HTERT RPE-1 (cell line): ENCODE measurements around the gene ZNF460.
"Not testable (repeated sequence)": the region's sequence is repeated elsewhere in the genome, so short reads cannot be mapped to it uniquely, and the experiment has no call there.

ENCODE experiments used
- in situ Hi-C: fragments of 300-500 bp; cut with MboI; formaldehyde crosslinking; loops from 4 replicates; pipeline ENCODE4 v1.14.3; 2020; ENCODE audit warnings: low sequenced_read_pairs

The ZNF460 gene

GRCh38 chr19:57280165-57280961 lies at the start of gene ZNF460:
Gene ZNF460 (plus strand): TSS chr19:57280485. CDS start chr19:57280807, 322 bp downstream.
- in situ Hi-C loops = no loop called here

GRCh38 chr19:57231686-57232085 lies 48.6 kb upstream of the ZNF460 start:
- in situ Hi-C loops = no loop called here

GRCh38 chr19:57233207-57233606 lies 47.1 kb upstream of the ZNF460 start:
- in situ Hi-C loops = no loop called here

- in situ Hi-C loops = no loop called here
These were observed 40.3 kb upstream of the ZNF460 start for GRCh38 chr19:57239982-57240310.

GRCh38 chr19:57240311-57241090 lies 39.8 kb upstream of the ZNF460 start, which contains the start of gene ZNF805:
Gene ZNF805 (plus strand): TSS chr19:57240632. CDS start chr19:57240892, 260 bp downstream.
- in situ Hi-C loops = no loop called here

GRCh38 chr19:57241176-57241575 lies 39.1 kb upstream of the ZNF460 start:
- in situ Hi-C loops = no loop called here

DNA sequence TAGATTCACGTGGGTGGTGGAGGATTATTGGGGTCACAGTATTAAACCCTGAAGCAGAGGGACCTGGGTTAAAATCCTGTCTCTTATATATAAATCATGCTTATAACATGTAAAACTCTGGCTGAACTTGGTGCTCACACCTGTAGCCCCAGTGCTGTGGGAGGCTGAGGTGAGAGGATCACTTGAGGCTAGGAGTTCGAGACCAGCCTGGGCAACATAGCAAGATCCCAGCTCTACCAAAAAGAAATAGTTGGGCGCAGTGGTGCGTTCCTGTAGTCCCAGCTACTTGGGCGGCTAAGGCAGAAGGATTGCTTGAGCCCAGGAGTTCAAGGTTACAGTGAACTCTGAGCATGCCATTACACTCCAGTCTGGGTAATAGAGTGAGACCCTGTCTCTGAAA lies 37.5 kb upstream of the ZNF460 start:
- in situ Hi-C loops = no loop called here

DNA sequence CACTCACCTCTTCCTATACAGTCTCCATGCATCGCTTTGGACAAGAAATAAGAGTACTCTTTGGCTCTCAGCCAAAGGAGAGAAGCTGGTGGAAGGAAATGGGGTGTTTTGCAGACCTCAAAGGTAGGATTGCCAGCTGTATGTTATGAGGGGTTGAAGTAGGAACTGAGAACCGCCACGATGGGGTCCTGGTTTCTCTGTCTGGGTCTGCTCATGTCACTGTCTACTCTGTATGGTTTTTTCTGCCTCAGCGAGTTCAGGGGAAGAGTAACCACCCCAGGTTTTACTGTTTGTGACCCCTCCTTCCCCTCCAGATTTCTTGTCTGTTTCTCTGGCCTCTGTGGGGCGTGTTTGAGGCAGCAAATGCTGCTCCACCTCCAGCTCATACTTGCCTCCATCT lies 35.8 kb upstream of the ZNF460 start:
- in situ Hi-C loops = no loop called here

DNA sequence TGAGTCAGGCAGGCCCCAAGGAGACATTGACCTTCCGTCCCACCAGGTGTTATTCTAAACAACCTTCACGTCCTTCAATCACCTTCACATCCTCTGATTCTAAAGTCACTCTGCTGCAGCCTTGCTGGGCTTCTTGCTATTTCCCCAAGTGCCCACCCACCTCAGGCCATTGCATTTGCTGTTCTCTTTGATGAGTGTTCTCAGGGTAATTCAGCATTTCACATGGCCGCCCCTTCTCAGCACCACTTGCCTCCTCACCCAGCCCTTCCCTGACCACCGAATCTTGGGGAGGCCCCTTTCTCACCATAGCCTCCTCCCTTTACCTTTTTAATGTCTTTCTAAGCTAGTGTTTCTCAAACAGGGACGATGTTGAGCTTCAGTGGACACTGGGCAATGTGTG lies 35.2 kb upstream of the ZNF460 start:
- in situ Hi-C loops = no loop called here

GRCh38 chr19:57245959-57246358 lies 34.3 kb upstream of the ZNF460 start:
- in situ Hi-C loops = no loop called here

DNA sequence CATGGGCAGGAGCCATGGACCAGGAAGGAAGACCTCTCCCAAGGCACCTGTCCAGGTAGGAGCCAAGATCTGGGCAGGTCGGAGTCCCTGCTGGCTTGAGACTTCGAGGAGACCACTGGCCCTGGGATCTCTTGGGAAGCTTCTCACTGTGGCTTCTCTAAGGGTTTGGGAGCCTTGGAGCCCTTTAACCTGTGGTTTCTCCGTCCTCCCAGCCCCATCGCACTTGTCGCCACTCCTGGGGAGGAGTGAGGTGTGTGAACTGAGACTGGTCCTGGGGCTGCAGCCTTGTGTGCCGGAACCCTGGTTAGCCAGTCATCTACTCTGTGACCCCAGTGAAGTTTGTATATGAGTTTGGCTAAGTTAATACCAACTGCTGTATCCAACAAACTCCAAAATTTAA lies 31.6 kb upstream of the ZNF460 start:
- in situ Hi-C loops = no loop called here

GRCh38 chr19:57249329-57249728 lies 31.0 kb upstream of the ZNF460 start:
- in situ Hi-C loops = no loop called here

- in situ Hi-C loops = not testable (repeated sequence)
These were observed 26.5 kb upstream of the ZNF460 start for GRCh38 chr19:57253767-57254166.

DNA sequence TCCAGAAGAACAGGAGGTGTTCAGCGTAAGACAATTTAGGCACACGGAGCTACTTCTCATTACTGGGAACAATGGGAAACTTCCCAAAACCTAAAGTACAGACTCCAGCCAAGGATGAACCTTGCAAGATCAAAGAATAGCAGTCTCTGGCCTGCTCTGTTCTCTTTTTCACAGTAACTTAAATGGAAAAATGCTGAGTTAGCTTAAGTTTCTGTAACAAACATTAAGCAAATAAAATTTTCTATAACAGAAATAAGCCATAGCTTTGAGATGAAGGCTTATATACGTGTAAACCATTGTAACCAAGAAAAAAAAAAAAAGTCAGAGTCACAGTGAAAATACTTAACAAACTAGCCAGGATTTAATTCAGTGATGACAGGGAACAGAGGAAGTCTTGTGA lies 18.2 kb upstream of the ZNF460 start:
- in situ Hi-C loops = no loop called here

DNA sequence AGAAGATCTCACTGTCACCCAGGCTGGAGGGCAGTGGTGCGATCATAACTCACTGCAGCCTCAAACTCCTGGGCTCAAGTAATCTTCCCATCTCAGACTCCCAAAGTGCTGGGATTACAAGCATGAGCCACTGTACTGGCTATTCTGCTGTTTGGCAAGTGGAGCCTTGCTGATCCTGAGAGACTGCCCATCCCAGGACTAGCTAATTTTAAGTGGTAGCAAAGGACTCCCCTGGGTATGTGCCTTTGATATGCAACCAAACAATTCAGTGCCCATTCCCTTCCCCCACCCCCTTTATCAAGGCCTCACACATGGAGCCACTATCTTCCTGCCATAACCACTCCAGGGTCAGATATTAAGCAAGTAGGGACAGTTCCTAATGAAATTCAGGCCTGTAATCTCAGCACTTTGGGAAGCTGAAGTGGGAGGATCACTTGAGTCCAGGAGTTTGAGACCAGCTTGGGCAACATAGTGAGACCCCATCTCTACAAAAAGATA lies 17.0 kb upstream of the ZNF460 start:
- in situ Hi-C loops = no loop called here

DNA sequence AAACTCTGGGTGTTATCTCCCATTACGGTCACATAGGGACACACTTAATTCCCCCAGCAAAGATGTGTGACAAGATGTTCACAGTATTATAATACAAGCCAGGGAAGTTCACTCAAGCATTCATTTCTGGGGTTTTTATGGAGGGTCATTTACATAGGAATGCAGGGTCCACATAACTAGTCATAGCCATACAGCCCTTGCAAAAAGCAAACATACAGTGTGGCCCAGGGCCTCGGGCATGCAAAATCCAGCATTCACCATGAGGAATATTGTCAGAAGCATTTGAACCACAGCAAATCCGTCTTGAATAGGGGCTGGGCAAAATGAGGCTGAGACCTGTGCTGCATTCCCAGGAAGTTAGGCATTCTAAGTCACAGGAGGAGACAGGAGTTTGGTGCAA lies 13.0 kb upstream of the ZNF460 start:
- in situ Hi-C loops = no loop called here

DNA sequence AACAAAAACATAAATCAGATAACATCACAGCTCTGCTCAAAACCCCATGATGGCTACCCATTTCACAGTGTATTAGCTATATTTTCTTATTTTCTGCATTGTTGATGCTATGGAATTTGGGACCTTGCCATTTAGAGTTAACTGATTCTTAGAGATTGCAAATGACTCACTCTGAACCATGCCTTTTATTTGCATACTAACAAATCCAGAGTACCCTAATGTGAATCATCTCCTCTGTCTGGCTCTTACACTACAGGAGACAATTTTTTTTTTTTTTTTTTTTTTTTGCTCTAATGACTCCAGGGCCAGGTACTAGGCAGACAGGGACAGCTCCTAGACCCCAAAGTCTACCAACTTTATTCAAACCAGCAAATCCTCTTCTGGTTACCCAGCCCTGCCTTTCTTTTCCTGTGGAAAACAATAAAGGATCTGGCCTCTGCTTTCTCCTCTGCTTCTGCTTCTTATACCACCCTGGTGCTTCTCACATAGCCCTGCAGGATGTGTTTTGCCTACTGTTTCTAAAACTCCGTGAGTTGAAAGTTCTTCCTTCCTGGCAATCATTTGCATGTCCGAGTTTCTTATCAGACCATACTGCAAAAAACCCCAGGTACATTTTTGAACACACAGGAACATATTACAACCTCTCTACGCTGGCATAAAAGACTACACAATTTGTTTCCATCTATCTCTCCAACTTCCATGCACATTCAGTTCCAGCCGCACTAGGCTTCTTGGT lies 10.6 kb upstream of the ZNF460 start:
- in situ Hi-C loops = no loop called here

- in situ Hi-C loops = no loop called here
These were observed 9.0 kb upstream of the ZNF460 start for GRCh38 chr19:57271280-57271679.

DNA sequence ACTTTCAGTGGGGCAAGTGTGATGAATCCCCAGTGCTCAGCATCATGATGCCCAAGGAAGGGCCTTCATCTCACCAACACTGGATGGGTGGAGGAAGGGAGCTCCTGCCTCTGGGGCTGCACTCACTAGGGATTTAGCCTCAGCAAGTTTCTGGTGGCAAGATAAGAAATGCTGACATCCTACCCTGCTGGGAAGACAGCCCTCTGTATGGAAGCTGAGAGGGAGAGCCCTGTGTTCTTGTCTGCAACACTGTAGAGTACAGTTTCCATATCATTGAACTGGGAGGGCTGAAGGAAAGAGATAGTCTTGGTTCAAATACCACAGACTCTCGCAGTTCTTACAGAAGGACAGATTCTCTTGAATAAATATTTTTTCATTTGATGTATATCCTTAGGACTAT lies 7.3 kb upstream of the ZNF460 start:
- in situ Hi-C loops = no loop called here

- in situ Hi-C loops = no loop called here
These were observed 3.9 kb upstream of the ZNF460 start for GRCh38 chr19:57276430-57276829.

DNA sequence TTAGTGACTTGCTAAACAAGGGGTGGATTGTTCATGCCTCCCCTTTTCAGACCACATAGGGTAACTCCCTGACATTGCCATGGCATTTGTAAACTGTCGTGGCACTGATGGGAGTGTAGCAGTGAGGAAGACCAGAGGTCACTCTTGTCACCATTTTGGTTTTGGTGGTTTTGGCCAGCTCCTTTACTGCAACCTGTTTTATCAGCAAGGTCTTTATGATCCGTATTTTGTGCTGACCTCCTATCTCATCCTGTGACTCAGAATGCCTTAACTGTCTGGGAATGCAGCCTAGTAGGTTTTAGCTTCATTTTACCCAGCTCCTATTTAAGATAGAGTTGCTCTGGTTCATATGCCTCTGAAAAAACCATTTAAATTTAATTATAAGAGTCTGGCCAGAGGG lies 1.8 kb upstream of the ZNF460 start:
- in situ Hi-C loops = not testable (repeated sequence)
